HG03175 (cell line): ENCODE results near the gene LTB4R2.

ENCODE experiments used
- ATAC-seq: cut with Tn5 transposase; IDR thresholded peaks from one replicate; pipeline ENCODE4 v1.9.1; 2021; ENCODE audit warnings: mild to moderate bottlenecking, moderate library complexity; ENCODE audit not compliant: unreplicated experiment

The LTB4R2 gene

DNA sequence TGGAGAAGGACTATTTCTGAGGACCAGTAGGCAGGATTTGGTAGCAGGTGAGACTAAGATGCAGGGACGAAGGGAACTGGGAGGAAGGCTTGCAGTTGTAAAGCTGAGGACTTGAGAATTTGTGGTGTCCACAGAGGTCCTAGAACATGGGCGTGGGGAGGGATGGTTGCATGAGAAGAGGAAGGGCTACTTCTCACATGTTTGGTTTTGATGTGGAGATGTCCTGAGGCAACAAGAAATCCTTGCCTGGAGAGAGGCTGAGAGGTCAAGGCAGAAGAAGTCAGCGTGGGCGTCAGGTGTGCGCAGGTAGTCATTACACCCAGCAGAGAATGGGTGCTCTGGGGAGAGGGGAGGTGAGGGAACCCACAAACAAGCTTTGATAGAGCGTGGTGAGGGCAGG is 32.9 kb upstream of the LTB4R2 start:
- ATAC-seq: no peak

DNA sequence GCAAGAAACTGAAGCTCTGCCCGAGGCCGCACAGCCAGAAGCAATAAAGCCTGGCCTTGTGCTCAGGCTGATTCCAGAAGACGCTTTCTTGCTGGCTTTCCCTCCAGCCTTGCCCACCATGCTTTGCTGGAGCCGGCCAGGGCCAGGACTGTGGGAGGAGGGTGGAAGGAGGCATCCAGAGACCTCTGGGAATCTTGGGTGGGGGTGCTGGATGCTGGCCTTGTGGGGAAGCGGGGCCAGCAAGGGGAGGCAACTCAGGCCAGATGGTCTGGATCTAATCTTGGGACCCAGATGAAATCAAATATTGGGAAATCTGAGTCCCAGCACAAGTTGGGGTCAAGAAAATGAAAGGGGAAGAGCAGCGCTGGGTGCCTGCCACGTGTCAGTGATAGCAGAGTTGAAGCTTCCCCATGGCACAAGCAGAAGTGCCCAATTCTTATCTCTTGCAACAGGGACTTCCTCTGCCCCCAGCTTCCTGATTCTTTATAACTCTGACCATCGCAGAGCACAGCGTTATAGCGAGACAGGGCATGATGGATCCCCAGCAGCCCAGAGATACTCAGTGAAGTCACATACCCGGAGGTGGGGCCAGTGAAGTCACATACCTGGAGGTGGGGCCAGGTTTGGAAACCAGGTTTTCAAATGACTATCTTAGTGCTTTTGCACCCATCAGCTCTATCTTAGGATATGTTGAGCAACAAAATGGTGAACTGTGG is 32.2 kb upstream of the LTB4R2 start:
- ATAC-seq: no peak

GRCh38 chr14:24278424-24278823 is 31.5 kb upstream of the LTB4R2 start:
- no peak for ATAC-seq

GRCh38 chr14:24279301-24280186 is 30.4 kb upstream of the LTB4R2 start:
- ATAC-seq: peak; percentile 43

GRCh38 chr14:24280797-24281460 is 29.0 kb upstream of the LTB4R2 start:
- ATAC-seq: no peak

DNA sequence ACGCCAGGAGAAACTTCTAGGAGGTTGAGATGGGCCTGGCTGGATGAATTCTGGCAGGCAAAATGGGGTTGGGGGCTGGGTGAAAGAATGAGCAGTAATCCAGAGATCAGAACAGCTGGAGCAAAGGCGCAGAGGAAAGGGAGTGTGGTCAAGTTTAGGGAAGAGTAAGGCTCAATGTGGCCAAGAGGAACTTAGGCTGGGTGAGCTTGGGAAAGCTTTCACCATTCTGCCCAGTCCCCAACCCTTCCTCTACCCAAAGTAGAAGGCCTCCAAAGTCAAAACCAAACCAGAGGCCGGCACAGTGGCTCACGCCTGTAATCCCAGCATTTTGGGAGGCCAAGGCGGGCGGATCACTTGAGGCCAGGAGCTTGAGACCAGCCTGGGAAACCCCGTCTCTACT is 28.3 kb upstream of the LTB4R2 start:
- ATAC-seq: no peak

GRCh38 chr14:24282736-24283135 is 27.2 kb upstream of the LTB4R2 start:
- no peak for ATAC-seq

DNA sequence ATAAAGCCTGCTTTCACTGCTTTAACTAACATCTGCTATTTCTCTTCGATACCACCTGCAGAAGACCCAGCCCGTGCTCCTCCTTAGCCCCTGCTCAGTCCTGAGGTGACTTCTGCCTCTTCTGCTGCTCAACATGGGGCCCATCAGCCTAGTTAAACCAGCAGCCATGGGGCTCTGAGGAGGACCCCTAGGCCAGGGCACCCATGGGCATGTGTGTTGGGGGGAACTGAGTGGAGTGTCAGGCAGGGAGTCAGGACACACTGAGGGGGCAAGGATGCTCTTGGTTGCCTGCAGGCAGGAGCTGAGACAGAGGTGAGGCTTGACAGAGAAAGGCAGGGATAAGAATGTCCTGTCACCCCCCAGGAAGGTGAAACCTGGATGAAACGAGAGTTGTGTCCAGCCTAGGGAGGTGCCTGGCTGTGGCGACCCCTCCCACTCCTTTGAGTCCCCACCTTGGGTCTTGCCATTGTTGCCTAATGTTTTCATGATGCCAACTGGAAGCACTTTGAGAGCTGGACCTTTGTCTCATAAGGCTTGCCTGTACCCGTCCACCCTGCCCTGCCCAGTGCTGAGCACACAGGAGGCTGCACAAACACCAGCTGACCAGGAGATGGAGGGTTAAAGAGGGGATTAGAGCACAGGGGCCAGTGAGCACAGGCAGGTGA is 26.0 kb upstream of the LTB4R2 start:
- ATAC-seq: no peak

- no peak for ATAC-seq
Measured at GRCh38 chr14:24284501-24285035, 25.4 kb upstream of the LTB4R2 start.

DNA sequence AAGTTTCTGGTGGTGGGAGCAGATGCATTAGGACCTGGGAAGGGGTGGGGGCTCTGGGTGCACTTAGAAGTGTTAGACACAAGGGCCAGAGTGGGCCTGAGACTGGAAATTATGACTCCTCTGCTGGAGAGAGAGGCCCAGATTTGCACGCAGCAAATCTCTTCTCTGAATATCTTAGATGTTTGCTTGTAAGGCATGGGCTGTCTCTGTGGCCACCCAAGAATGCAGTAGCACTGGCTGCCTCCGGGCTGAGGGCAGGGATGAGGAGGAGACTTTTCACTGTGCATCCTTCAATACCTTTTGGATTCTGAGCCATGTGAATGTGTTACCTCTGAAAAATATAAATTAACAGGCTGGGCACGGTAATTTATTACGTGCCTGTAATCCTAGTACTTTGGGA is 24.6 kb upstream of the LTB4R2 start:
- no peak for ATAC-seq

GRCh38 chr14:24286996-24287395 is 22.9 kb upstream of the LTB4R2 start:
- no peak for ATAC-seq

DNA sequence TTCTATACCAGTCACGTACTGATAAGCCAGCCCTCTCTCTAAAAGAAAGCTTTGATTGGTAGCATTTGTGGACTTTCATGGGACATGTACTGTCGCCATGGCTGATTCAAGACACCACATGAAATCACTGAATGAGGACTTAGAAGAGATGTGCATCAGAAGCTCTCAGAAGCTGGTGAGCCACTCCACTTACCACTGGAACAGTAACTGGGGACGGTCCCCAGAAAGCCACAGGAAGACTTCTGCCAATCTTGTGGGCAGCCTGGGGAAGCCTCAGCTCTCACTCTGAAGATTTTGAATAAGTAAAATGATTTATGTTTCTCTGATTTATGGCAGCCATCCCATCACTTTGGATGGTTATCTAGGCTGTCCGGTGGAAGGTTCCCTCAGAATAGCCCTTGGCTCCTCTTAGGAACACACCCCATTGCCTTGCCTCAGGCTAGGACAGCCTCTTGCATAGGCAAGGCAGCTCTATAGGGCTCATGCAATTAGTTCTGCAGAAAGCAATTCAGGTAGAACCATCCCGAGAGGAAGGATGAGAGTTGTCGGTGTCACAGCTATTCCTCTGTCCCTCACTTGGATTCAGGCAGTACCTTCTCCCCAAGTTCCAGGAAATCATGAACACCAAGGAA is 20.2 kb upstream of the LTB4R2 start:
- no peak for ATAC-seq

GRCh38 chr14:24290746-24291145 is 19.2 kb upstream of the LTB4R2 start:
- ATAC-seq: no peak

GRCh38 chr14:24291446-24292117 is 18.4 kb upstream of the LTB4R2 start:
- no peak for ATAC-seq

DNA sequence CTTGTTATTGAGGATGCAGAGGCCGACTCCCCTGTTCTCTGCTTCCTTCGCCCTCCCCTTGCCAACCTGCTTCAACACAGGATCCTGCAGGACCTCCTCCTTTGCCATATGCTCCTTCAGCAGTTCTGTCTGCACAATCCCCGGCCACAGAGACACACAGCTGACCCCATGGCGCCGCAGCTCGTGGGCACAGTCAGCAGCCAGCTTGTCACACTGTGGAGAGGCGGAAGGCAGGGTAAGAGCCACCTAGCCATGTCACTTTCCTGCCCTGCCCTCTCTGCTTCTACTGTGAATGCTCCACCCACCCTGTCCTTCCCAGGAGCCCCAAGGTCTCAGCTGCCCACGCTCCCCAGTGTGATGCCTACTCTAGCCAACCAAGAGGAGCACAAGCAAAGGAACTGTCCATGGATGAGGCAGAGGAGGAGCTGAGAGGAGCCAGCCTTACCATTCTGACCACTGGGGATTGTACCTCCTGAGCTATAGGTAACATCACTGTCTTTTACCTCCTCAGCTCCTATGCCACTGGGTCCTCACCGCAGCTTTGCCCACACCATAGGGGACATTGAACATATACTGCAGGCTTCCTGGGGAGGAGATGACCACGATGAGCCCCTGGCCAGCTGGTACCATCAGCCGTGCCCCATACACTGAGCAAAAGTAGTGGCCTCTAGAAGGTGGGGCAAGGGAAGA is 17.7 kb upstream of the LTB4R2 start:
- no peak for ATAC-seq

DNA sequence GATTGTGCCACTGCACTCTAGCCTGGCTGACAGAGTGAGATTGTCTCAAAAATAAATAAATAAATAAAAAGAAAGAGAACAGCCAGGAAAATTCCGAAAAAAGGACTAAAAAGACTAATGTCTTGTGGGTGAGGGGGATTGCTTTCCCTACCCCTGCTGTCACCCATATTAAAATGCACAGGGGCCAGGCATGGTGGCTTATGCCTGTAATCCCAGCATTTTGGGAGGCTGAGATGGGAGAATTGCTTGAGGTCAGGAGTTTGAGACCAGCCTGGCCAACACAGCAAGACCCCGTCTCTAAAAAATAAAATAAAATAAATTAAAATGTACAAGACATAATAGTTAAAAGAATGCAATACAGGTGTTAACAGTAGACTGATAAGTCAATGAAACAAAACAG is 16.4 kb upstream of the LTB4R2 start:
- no peak for ATAC-seq

DNA sequence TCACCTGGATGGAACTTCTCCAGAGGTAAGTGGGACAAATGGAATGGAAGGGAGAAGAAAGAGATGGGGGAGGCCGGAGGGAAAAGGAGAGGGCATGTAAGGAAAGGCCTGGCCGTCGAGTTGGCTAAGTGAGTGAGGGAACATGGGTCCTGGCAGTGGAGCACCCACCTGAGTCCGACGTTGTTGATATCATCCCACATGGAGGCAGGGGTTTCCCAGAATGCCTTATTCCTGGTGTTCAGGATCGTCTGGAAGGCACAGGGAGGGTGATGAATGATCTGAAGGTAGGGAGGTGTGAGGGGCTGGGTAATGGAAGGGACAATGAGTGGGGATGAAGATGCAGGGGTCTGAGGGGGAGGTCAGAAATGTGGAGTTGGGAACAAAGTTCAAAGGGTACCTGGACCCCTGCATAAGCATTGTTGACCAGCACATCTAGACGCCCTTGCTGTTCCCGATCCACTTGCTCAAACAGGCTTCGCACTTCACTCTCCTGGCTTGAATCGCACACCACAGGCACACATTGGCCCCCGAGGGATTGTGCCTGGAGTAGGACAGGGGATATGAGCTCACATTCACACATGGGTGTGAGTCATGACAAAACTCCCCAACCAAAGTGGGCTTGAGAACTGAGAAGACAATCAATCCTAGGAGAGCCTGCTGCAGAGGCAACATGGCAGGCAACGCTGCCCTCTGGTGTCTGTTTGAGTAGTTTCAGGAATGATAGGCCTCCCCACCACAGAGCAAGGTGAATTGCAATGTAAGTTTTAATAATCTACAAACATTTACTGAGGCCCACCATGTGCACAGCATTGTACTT is 13.4 kb upstream of the LTB4R2 start:
- peak; percentile 45 for ATAC-seq

DNA sequence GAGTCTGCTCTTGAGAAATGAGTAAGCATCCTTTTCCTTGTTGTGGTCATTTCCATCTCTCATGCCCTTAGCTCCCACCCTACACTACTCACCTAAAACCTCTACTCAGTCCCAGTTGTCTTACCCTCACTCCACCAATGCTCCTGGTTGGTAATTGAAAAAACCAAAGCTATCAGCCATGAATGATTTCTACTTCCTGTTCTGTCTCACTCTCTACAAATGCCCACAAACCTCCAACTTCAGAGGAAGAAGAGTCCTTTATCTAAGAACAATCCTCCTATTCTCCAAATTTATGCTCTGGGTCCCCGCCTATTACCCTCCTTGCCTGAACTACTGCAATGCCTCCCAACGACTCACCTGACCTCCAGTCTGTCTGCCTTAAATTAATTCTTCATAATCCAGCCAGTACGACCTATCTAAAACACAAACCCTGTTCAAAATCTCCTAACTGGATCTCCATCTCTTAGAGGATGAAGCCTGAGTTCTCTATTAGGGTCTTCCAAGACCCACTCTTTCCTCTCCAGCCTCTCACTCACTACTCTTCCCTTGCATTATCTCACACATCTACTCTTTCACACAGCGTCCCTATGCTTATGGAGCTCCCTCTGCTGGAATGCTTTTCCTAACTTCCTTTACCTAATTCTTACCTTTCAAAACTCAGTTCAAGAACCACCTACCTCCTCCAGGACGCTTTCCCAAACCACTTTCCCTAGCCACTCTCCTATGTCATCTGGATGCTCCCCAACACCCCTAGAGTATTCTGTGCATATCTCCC is 12.6 kb upstream of the LTB4R2 start:
- ATAC-seq: peak; percentile 16
